Sigmoid colon (tissue), 7 donors: ENCODE data around the gene HOXB6. TPM values are rescaled to one million over a fixed set of nuclear protein-coding genes. Genes with fewer than 3 reads are reported as not detected.

Experiments used
- DNase-seq: peaks from one replicate; pipeline ENCODE4 v3.0.0-alpha.2; 2019
- H3K27ac ChIP-seq, 4 donors: fragments of 200-600 bp; sonication (generic); one replicate each; pipeline ENCODE4 v1.5.1; 2016 to 2019; ENCODE audit warnings: mild to moderate bottlenecking in 1 of 4
- H3K27me3 ChIP-seq, 3 donors: fragments of 200-600 bp; sonication (generic); one replicate each; pipeline ENCODE4 v1.5.1; 2019; ENCODE audit warnings: mild to moderate bottlenecking in 1 of 3
- H3K36me3 ChIP-seq, 4 donors: fragments of 200-600 bp; sonication (generic); one replicate each; pipeline ENCODE4 v1.5.1; 2016 to 2019
- H3K4me1 ChIP-seq, 4 donors: fragments of 200-600 bp; sonication (generic); one replicate each; pipeline ENCODE4 v1.5.1; 2017 to 2019
- H3K4me3 ChIP-seq, 4 donors: fragments of 200-600 bp; sonication (generic); one replicate each; pipeline ENCODE4 v1.5.1; 2017 to 2019; ENCODE audit warnings: mild to moderate bottlenecking in 2 of 4, moderate library complexity in 1 of 4
- H3K9me3 ChIP-seq, 4 donors: fragments of 200-600 bp in 3 of 4; sonication (generic) in 3 of 4; one replicate each; pipeline versions ENCODE4 v1.5.1 to v1.6.1; 2013 to 2019
- EP300 ChIP-seq, 4 donors: sonication (generic); formaldehyde crosslinking; IDR thresholded peaks; one replicate each; pipeline ENCODE4 v1.6.1; 2017; ENCODE audit warnings: antibody characterized with exemption in 4 of 4
- POLR2A ChIP-seq, 2 donors: fragments of 450-650 bp; IDR thresholded peaks; one replicate each; pipeline ENCODE4 v1.6.1; 2016; ENCODE audit warnings: antibody characterized with exemption in 2 of 2, mild to moderate bottlenecking in 2 of 2, moderate library complexity in 2 of 2
- POLR2AphosphoS5 ChIP-seq, 4 donors: sonication (generic); formaldehyde crosslinking; IDR thresholded peaks; one replicate each; pipeline ENCODE4 v1.6.1; 2017; ENCODE audit warnings: antibody characterized with exemption in 4 of 4
- WGBS, 2 donors: extraction: QIAGEN DNeasy Blood & Tissue Kit; methylation state at CpG; one replicate each; pipeline ENCODE4 v1.1.7; 2013; 5-methylcytosine and 5-hydroxymethylcytosine counted together
- intact Hi-C: fragments of 100-400 bp; cut with DNase I; formaldehyde crosslinking; loops from one replicate; pipeline ENCODE4 v1.15.1; 2023
- polyA plus RNA-seq, 3 donors: library from polyadenylated mRNA; stranded (reverse); fragments of 200-250 nt; gene quantifications; one replicate each; pipeline ENCODE4 v1.2.3, GENCODE V29; 2013
- total RNA-seq, 4 donors: library from RNA; depleted of rRNA; stranded (reverse); fragments of >200 nt; gene quantifications; one replicate each; pipeline ENCODE4 v1.1.0, GENCODE V29; 2016
- TF ChIP-seq, protein P1 (sequence below), 4 experiments: fragments of 450-650 bp in 3 of 4; fragments of 200-600 bp in 1 of 4; IDR thresholded peaks; one replicate each; pipeline ENCODE4 v1.5.1; 2016 to 2019; ENCODE audit warnings: antibody characterized with exemption in 4 of 4, mild to moderate bottlenecking in 3 of 4, moderate library complexity in 2 of 4
- donor health status: healthy with polysubstance abuse.
- donor health status: Bipolar disorder and iron deficiency.
- donor health status: healthy.

Gene HOXB6
- total and polyA plus RNA-seq, 7 donors: 6.0 to 28.5 (median 10.2) TPM

DNA sequence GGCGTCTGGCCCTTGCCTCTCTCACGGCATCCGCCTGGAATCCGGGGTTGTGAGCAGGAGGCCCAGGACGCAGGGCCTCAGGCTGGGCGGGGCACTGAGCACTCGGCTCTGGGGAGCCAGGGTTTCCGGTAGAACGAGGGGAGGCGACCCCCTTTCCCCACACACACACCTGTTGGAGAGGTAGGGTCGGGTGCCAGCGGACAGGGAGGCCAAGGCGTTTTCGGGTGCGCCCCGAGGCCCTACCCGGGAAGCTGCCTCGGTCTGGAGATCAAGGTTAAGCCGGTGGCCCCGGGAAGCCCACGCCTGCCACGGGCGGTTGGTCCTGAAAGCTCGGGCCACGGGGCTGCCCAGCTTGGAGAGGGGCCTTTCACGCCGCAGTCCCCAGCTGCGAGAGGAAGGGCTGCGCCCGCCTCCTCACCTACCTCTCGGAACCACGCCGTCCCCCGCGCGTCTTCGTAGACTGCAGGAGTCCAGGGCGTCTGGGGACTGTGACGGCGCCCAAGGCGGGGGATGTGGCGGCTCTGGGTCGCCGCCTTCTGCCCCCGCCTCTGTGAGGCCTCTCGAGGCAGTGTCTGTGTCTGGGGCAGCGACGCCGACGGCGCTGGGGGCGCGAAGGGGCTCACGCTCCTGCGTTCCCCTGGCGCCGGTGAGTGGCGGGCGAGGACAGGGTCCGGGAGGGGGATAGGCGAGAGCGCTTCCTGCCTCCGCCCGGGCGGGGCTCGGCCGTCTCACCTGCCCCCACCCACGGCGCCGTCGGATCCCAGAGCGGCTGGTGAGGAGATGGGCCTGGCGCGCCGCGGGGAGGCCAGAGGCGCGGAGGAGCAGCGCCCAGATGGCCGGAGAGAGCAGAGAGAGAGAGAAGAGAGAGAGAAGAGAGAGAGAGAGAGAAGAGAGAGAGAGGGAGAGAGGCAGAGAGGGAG, 41.7 kb upstream of the HOXB6 start:
- H3K27me3 ChIP-seq: peaks cover 48 to 89% (median 72%) of the 10 kb centered on the region in 3 donors
- intact Hi-C loops: no loop called here

DNA sequence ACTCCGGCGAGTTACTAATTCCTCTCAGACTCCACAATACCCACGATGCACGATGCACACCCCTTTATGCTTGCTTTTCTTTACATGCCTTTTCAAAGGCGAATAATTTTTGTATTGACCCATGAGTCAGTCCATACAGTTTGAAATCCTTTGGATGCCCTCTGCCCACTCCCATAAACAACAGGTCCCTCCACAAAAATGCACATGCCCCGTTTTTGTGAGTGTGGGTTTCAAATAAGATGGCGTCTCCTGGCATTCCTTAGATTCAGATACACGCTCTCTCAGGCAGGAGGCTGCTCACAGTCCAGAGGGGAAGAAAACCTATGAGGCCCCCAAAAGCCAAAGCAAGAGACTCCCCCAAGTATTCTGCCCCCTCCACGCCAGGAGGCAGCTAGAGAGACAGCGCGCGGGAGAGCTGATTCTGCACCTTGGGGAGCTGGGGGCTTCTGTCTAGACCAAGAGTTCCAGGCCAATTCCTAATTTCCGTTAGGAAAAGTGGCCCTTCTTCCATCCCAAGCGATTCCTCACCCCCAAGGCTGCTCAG, 40.9 kb upstream of the HOXB6 start:
- no peaks in the 10 kb centered on the region for H3K9me3 ChIP-seq
- intact Hi-C loops: no loop called here
- no peaks in the 10 kb centered on the region for H3K36me3 ChIP-seq
- H3K27me3 ChIP-seq: peaks cover 51 to 92% (median 80%) of the 10 kb centered on the region in 3 donors
- DNase-seq: no peak
- TF ChIP-seq POLR2A (IDR thresholded peaks at IDR 0.05) (no peak), EP300 (IDR thresholded peaks at IDR 0.05) (no peak), POLR2AphosphoS5 (IDR thresholded peaks at IDR 0.05) (no peak)
- TF ChIP-seq, protein P1, sequence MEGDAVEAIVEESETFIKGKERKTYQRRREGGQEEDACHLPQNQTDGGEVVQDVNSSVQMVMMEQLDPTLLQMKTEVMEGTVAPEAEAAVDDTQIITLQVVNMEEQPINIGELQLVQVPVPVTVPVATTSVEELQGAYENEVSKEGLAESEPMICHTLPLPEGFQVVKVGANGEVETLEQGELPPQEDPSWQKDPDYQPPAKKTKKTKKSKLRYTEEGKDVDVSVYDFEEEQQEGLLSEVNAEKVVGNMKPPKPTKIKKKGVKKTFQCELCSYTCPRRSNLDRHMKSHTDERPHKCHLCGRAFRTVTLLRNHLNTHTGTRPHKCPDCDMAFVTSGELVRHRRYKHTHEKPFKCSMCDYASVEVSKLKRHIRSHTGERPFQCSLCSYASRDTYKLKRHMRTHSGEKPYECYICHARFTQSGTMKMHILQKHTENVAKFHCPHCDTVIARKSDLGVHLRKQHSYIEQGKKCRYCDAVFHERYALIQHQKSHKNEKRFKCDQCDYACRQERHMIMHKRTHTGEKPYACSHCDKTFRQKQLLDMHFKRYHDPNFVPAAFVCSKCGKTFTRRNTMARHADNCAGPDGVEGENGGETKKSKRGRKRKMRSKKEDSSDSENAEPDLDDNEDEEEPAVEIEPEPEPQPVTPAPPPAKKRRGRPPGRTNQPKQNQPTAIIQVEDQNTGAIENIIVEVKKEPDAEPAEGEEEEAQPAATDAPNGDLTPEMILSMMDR (IDR thresholded peaks at IDR 0.05): no peak
- 11 to 45% methylated on average over 14 of the region's 14 CpGs for WGBS, 2 donors
- H3K4me3 ChIP-seq: peak overlapping the region in 1 of 4 donors; percentile 39
- peak overlapping the region in 1 of 4 donors; percentile 39 for H3K27ac ChIP-seq
- peaks cover 0 to 21% (median 15%) of the 10 kb centered on the region in 4 donors for H3K4me1 ChIP-seq

More for the DNA sequence above, 41.7 kb upstream of the HOXB6 start:
- TF ChIP-seq, protein P1 (IDR thresholded peaks at IDR 0.05): no peak
- no peak for TF ChIP-seq EP300 (IDR thresholded peaks at IDR 0.05)
- no peak for TF ChIP-seq POLR2AphosphoS5 (IDR thresholded peaks at IDR 0.05)
- no peak for TF ChIP-seq POLR2A (IDR thresholded peaks at IDR 0.05)
- WGBS, 2 donors: 1 to 4% methylated on average over 80 of the region's 80 CpGs
- H3K27ac ChIP-seq: peak overlapping the region in 1 of 4 donors; percentile 39
- no peaks in the 10 kb centered on the region for H3K9me3 ChIP-seq
- DNase-seq: no peak
- peak overlapping the region in 3 of 4 donors; percentile 39 to 49 (median 44) for H3K4me3 ChIP-seq
- no peaks in the 10 kb centered on the region for H3K36me3 ChIP-seq
- H3K4me1 ChIP-seq: peaks cover 0 to 21% (median 15%) of the 10 kb centered on the region in 4 donors

DNA sequence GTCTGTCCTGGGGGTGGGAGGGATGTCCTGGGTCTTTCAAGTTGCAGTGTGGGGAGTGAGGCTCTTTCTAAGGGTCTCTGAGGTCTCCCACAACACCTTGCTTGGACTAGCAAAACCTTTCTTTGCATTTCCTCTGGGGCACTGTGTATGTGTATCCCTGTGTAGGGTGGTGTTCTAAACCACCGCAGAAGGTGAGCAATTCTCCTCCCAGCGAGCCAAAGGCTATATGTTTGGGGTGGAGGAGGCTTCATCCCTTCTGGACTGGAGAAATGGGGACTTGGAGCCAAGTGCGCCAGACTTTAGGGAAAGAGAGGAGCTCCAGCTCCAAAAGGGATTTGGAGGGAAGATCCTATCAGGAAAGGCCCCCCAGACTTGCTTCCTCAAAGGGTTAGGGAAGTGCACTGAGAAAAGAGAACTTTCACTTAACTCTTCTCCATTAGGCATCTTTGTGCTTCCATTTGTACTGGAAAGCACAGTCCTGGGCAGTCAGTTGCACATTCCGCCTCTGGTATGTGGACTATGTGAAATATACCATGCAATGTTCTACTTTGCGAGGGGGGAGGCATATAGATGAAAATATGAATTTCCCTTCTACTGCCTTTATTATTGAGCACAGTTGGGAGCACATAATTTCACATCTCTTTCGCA, 40.2 kb upstream of the HOXB6 start:
- TF ChIP-seq POLR2AphosphoS5 (IDR thresholded peaks at IDR 0.05) (no peak), EP300 (IDR thresholded peaks at IDR 0.05) (no peak), POLR2A (IDR thresholded peaks at IDR 0.05) (no peak)
- TF ChIP-seq, protein P1 (IDR thresholded peaks at IDR 0.05): no peak

DNA sequence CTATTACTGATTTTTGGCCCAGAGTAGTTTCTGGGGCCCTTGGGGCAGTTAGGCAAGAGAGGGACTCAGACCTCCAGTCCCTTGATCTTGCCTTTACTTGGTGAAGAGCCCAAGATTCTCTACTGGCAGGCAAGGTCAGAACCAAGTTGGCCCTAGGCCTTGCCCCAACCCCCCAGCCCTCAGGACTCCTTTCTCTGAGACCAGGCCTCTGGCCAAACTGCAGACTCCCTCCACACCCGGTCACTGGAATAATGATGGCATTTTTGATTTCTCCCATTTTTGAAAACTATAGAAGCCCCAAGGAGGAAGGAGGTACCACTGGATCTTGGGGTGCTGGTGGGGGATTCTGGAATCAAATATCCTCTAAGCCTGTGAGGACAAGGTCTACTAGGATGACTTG, 39.4 kb upstream of the HOXB6 start:
- intact Hi-C loops: no loop called here
- DNase-seq: no peak
- WGBS, 2 donors: 27 to 64% methylated on average over 1 of the region's 1 CpG
- Histone ChIP-seq H3K27ac (no peak overlapping the region), H3K27me3 (peaks cover 51 to 99% (median 85%) of the 10 kb centered on the region in 3 donors), H3K36me3 (no peaks in the 10 kb centered on the region), H3K4me3 (no peak overlapping the region), H3K9me3 (no peaks in the 10 kb centered on the region), H3K4me1 (peaks cover 0 to 21% (median 15%) of the 10 kb centered on the region in 4 donors)
- no peak for TF ChIP-seq POLR2A (IDR thresholded peaks at IDR 0.05)
- TF ChIP-seq, protein P1 (IDR thresholded peaks at IDR 0.05): no peak
- no peak for TF ChIP-seq EP300 (IDR thresholded peaks at IDR 0.05)
- no peak for TF ChIP-seq POLR2AphosphoS5 (IDR thresholded peaks at IDR 0.05)

More for the DNA sequence above, 40.2 kb upstream of the HOXB6 start:
- Histone ChIP-seq H3K4me1 (peaks cover 0 to 21% (median 15%) of the 10 kb centered on the region in 4 donors), H3K27ac (no peak overlapping the region), H3K4me3 (no peak overlapping the region), H3K36me3 (no peaks in the 10 kb centered on the region), H3K9me3 (no peaks in the 10 kb centered on the region), H3K27me3 (peaks cover 51 to 92% (median 82%) of the 10 kb centered on the region in 3 donors)
- DNase-seq: no peak
- intact Hi-C loops: no loop called here
- 13 to 52% methylated on average over 6 of the region's 6 CpGs for WGBS, 2 donors
